Fibroblast of villous mesenchyme (primary cell): ENCODE measurements around the gene MSX2. TPM values are rescaled to one million over a fixed set of nuclear protein-coding genes. Genes with fewer than 3 reads are reported as not detected.

ENCODE experiments used
- DNase-seq: peaks from one replicate; pipeline ENCODE4 v3.0.0-alpha.2; 2010; ENCODE audit warnings: low read depth
- H3K4me3 ChIP-seq: 2 replicates; pipeline ENCODE4 v1.5.1; 2011; ENCODE audit warnings: low read depth, mild to moderate bottlenecking, low read length
- CTCF ChIP-seq: IDR thresholded peaks from 2 replicates; pipeline ENCODE4 v1.5.1; 2012; ENCODE audit warnings: low read depth, mild to moderate bottlenecking, low read length; ENCODE audit not compliant: insufficient read depth
- total RNA-seq: library from RNA; depleted of rRNA; stranded (reverse); fragments of >200 nt; gene quantifications from 2 replicates; pipeline ENCODE4 v1.2.3, GENCODE V29; 2012

MSX2 gene
- total RNA-seq, 1 donor: 0.43 TPM

DNA sequence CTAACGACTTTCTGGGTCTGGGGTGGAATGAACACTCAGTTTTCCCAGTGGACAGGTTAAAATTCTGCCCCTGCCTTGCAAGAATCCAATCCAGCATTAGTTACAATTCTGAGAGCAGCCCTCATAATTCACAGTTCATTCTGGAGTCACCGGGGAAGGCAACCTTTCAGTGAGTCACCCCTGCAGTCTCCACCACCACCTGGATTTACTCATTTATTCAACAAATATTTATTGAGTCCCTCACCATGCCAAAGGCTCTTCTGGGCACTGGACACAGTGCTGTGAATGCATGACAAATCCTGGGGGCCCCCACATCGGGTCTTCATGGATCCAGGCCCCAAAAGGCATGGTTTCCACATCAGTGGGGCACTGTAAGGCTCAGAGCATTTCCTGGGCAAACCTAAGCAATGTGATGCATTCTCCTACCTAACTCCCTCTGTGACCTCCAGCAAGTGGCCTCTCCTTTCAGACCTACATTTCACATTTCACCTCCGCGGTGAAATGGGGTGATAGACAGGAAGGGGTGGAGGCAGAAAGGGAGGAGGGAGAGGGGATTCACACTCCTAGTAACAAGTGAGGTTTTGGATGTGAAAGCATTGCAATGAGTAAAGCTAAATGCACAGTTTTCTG, 6.4 kb upstream of the MSX2 start:
- TF ChIP-seq CTCF: no peak
- no peak overlapping the region for H3K4me3 ChIP-seq
- DNase-seq: no peak

DNA sequence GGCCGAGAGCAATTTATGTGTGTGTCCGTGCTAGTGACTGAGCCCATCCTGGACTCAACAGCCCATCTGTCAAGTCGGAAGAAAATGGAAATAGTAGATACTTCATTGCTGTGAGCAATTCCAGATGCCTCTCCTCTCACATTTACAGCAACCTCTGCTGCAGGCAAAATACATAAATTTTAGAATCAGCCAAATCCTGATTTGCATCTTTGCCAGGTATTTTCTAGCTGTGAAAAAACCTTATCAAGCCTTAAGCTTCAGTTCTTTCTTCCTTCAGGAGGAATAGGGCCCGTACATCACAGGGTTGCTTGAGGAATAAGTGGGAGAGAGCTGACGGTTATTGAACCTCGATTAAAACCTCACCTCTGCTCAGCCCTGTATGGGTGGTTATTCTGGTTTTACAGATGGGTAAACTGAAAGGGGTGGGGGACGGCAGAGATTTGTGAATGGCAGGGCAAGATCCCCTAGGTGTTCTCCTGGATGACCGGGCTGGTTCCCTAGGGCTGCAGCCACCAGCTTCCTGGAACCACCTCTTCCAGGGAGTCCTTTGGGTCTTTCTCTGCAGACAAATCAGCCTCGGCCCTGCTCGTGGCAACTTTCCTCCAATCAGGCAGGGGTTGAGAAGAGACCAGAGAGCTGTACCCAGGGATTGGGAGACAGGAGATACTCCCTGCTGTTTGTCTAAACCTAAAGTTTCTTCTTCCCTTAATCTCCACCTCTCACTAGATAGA, 5.3 kb upstream of the MSX2 start:
- no peak overlapping the region for H3K4me3 ChIP-seq
- DNase-seq: no peak
- no peak for TF ChIP-seq CTCF

DNA sequence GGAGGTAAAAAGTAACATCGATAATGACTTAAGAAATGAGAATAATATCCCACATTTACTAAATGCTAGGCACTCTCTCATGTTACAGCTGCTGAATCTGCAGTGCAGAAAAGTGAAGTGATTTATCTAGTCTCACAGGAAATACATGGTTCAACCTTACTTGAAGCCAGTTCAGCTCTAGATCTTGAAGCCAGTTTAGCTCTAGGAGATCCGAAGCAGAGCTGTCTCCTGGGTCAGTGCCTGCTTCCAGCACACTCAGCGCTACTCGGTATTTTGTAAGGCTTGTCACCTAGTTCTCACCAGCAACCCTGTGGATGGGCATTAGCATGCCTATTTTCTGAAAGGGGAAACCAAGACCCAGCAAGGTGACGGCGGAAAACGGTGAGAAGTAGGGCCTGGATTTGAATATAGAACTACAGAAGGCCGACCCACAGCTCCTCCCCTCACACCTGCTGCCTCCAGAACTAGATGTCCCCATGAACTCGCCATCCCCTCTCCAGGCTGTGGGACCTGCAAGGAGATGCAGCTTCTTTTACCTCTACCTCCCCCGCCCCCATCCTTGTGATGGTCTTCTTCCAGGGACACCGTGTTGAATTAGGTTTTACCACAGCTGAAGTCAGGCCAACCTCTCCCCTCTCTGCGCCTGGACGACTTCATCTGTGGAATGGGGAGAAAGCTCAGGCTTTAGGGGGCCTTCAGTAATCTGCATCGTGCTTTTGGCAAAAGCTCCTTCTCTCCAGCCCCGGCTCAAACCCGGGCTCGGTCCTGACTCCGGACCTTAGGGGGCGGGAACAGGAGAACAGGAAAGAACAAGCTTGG, 4.4 kb upstream of the MSX2 start:
- no peak for TF ChIP-seq CTCF
- no peak for DNase-seq
- no peak overlapping the region for H3K4me3 ChIP-seq

GRCh38 chr5:174720612-174721529, 3.5 kb upstream of the MSX2 start:
- H3K4me3 ChIP-seq: peak overlapping the region; percentile 45
- TF ChIP-seq CTCF: no peak
- no peak for DNase-seq

GRCh38 chr5:174721530-174722432, 2.6 kb upstream of the MSX2 start:
- H3K4me3 ChIP-seq: peak overlapping the region; percentile 45

More at GRCh38 chr5:174721530-174722432, 2.6 kb upstream of the MSX2 start:
- no peak for TF ChIP-seq CTCF
- DNase-seq: no peak
